ENCODE data around the gene PSMD14.

PSMD14 gene

DNA sequence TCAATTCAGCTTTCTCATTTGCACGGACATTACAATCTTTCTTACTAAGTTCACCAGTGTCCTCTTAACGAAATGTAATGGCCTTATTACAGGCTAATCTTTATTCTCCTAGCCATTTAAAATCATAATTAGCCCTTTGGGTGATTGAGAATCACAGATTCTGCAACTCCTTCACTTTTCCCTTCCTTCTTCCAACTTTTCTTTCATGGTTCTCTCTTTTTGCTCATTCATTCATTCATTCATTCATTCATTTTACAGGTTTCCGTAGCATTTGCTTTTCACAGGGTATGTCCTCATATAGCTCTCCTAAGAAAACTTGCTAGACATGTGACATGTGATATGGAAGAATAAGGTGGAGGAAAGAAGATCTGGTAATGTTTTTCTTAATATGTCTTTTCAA lies 123.9 kb downstream of the PSMD14 start:
- Histone ChIP-seq H3K9me3 (ENCODE audit: control insufficient read depth, low read length) (no peaks in the 10 kb centered on the region), H3K27me3 (replicated peaks; ENCODE audit: control insufficient read depth, insufficient read depth, low read length, poor library complexity, severe bottlenecking) (peaks cover 20% of the 10 kb centered on the region), H3K36me3 (ENCODE audit: control insufficient read depth, insufficient read depth, low read length) (no peaks in the 10 kb centered on the region), H3K4me1 (ENCODE audit: control insufficient read depth, insufficient read depth, low read length, poor library complexity, severe bottlenecking) (peaks cover 4% of the 10 kb centered on the region), H3K4me3 (ENCODE audit: insufficient read depth, low read depth, low read length, poor library complexity, severe bottlenecking) (no peak overlapping the region), H3K27ac (ENCODE audit: insufficient read depth, low read length, poor library complexity, severe bottlenecking) (no peak overlapping the region)
- DNase-seq: no peak

DNA sequence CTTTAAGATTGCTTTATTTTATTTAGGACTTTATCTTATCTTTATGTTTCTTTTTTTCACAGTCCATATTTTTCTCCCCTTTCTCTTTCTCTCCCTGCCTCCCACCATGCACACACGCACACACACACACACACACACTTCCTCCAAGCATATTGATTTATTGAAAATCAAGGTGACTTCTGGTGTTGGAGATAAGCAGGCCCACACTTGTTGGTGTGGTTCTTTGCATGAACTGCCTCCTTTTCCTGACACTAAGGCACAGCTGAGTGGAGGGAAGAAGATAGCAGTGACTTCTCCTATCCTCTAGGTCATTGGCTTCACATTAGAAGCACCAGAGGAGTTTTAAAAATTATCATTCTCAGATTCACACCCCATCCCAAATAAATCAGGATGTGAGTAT lies 125.9 kb downstream of the PSMD14 start:
- Histone ChIP-seq H3K27ac (ENCODE audit: insufficient read depth, low read length, poor library complexity, severe bottlenecking) (no peak overlapping the region), H3K9me3 (ENCODE audit: control insufficient read depth, low read length) (no peaks in the 10 kb centered on the region), H3K4me3 (ENCODE audit: insufficient read depth, low read depth, low read length, poor library complexity, severe bottlenecking) (no peak overlapping the region), H3K27me3 (replicated peaks; ENCODE audit: control insufficient read depth, insufficient read depth, low read length, poor library complexity, severe bottlenecking) (peaks cover 6% of the 10 kb centered on the region), H3K4me1 (ENCODE audit: control insufficient read depth, insufficient read depth, low read length, poor library complexity, severe bottlenecking) (no peaks in the 10 kb centered on the region), H3K36me3 (ENCODE audit: control insufficient read depth, insufficient read depth, low read length) (no peaks in the 10 kb centered on the region)
- DNase-seq: no peak

GRCh38 chr2:161436411-161436810 lies 128.2 kb downstream of the PSMD14 start:
- DNase-seq: no peak
- H3K27me3 ChIP-seq (replicated peaks; ENCODE audit: control insufficient read depth, insufficient read depth, low read length, poor library complexity, severe bottlenecking): peaks cover 5% of the 10 kb centered on the region

DNA sequence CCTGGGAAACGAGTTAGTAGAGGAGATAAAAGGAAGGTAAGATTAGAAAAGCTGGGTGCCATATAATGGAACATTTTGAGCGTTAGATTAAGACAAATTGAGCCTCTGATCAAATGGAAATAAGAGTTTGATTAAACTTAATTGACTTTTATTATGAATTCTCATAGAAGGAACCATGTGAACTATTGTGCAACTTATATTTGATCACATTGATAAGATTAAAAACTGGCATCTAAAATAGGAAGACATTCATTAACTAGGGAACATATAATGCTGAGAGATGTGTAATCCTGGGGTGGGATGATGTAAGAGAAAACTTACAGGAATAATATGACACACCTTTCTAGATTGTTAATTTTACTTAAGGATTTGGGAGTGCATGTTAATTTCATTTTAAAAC lies 130.4 kb downstream of the PSMD14 start:
- no peak overlapping the region for H3K4me3 ChIP-seq (ENCODE audit: insufficient read depth, low read depth, low read length, poor library complexity, severe bottlenecking)
- H3K36me3 ChIP-seq (ENCODE audit: control insufficient read depth, insufficient read depth, low read length): no peaks in the 10 kb centered on the region
- no peak overlapping the region for H3K27ac ChIP-seq (ENCODE audit: insufficient read depth, low read length, poor library complexity, severe bottlenecking)
- no peaks in the 10 kb centered on the region for H3K9me3 ChIP-seq (ENCODE audit: control insufficient read depth, low read length)
- DNase-seq: no peak
- peaks cover 5% of the 10 kb centered on the region for H3K27me3 ChIP-seq (replicated peaks; ENCODE audit: control insufficient read depth, insufficient read depth, low read length, poor library complexity, severe bottlenecking)
- H3K4me1 ChIP-seq (ENCODE audit: control insufficient read depth, insufficient read depth, low read length, poor library complexity, severe bottlenecking): no peaks in the 10 kb centered on the region

More at GRCh38 chr2:161436411-161436810, 128.2 kb downstream of the PSMD14 start:
- Histone ChIP-seq H3K4me1 (ENCODE audit: control insufficient read depth, insufficient read depth, low read length, poor library complexity, severe bottlenecking) (no peaks in the 10 kb centered on the region), H3K9me3 (ENCODE audit: control insufficient read depth, low read length) (no peaks in the 10 kb centered on the region), H3K36me3 (ENCODE audit: control insufficient read depth, insufficient read depth, low read length) (no peaks in the 10 kb centered on the region), H3K4me3 (ENCODE audit: insufficient read depth, low read depth, low read length, poor library complexity, severe bottlenecking) (no peak overlapping the region), H3K27ac (ENCODE audit: insufficient read depth, low read length, poor library complexity, severe bottlenecking) (no peak overlapping the region)

DNA sequence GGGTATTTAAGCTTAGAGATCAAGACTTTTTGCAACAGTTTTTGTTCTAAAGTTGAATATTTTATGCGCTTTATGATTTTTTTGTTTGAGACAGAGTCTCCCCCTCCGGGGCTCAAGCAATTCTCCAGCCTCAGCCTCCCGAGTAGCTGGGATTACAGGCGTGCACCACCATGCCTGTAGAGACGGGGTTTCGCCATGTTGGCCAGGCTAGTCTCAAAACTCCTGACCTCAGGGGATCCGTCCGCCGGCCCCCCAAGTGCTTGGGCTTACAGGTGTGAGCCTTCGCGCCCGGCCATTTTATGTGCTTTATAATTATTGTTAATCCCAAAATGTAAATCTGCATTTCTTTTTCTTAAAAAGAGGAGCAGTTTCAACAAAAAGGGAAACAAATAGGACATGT lies 136.9 kb downstream of the PSMD14 start:
- Histone ChIP-seq H3K9me3 (ENCODE audit: control insufficient read depth, low read length) (no peaks in the 10 kb centered on the region), H3K36me3 (ENCODE audit: control insufficient read depth, insufficient read depth, low read length) (no peaks in the 10 kb centered on the region), H3K27ac (ENCODE audit: insufficient read depth, low read length, poor library complexity, severe bottlenecking) (no peak overlapping the region), H3K4me1 (ENCODE audit: control insufficient read depth, insufficient read depth, low read length, poor library complexity, severe bottlenecking) (no peaks in the 10 kb centered on the region), H3K4me3 (ENCODE audit: insufficient read depth, low read depth, low read length, poor library complexity, severe bottlenecking) (no peak overlapping the region), H3K27me3 (replicated peaks; ENCODE audit: control insufficient read depth, insufficient read depth, low read length, poor library complexity, severe bottlenecking) (peaks cover 3% of the 10 kb centered on the region)
- no peak for DNase-seq

DNA sequence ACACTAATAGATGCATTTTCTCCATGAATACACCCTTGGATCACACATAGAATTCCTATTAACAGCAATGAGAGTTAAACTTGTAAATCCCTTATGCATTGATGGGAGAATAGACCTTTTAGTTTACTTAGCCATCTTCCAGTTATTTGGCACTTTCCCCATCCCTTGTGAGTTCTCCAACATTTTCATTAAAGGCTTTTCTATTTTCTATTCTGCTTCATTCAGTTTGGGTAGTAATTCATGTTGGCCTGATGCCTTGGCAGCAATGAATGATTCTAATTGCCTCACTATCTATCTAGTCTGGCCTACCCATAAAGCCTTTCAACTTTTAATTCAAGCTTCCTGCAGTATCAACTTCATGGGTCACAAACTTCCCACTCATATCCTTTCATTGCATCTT lies 140.2 kb downstream of the PSMD14 start:
- Histone ChIP-seq H3K27me3 (replicated peaks; ENCODE audit: control insufficient read depth, insufficient read depth, low read length, poor library complexity, severe bottlenecking) (no peaks in the 10 kb centered on the region), H3K36me3 (ENCODE audit: control insufficient read depth, insufficient read depth, low read length) (no peaks in the 10 kb centered on the region), H3K4me1 (ENCODE audit: control insufficient read depth, insufficient read depth, low read length, poor library complexity, severe bottlenecking) (no peaks in the 10 kb centered on the region)

More for the DNA sequence above, 140.2 kb downstream of the PSMD14 start:
- H3K9me3 ChIP-seq (ENCODE audit: control insufficient read depth, low read length): no peaks in the 10 kb centered on the region
- no peak for DNase-seq
- H3K4me3 ChIP-seq (ENCODE audit: insufficient read depth, low read depth, low read length, poor library complexity, severe bottlenecking): no peak overlapping the region
- no peak overlapping the region for H3K27ac ChIP-seq (ENCODE audit: insufficient read depth, low read length, poor library complexity, severe bottlenecking)
